Keratinocyte (primary cell): Measurements from ENCODE around the gene TKTL2.

ENCODE experiments used
- CTCF ChIP-seq, 3 experiments: IDR thresholded peaks in 1 of 3; conservative IDR thresholded peaks in 1 of 3; optimal IDR thresholded peaks in 1 of 3; 2 replicates in 2 of 3; 3 replicates in 1 of 3; pipeline versions ENCODE3 to v1.5.1; 2011; ENCODE audit warnings: low read length in 3 of 3, mild to moderate bottlenecking in 3 of 3, moderate library complexity in 2 of 3, control low read depth in 1 of 3, inconsistent platforms in 1 of 3; ENCODE audit not compliant: insufficient read depth in 2 of 3; ENCODE audit errors: extremely low read depth in 1 of 3
- EZH2 ChIP-seq: IDR thresholded peaks from one replicate; pipeline ENCODE4 v1.6.1; 2012; ENCODE audit warnings: inconsistent platforms, mild to moderate bottlenecking, low read length, moderate library complexity

GRCh38 chr4:163470391-163470790, 3.2 kb downstream of the TKTL2 start:
- TF ChIP-seq EZH2 (no peak), CTCF (optimal IDR thresholded peaks at IDR 0.05 in 1 of 3, IDR thresholded peaks at IDR 0.05 in 1 of 3, conservative IDR thresholded peaks at IDR 0.05 in 1 of 3; ENCODE audit: extremely low read depth in 1 of 3, insufficient read depth in 2 of 3, low read length in 3 of 3) (no peak)
